MM.1S (cell line): Measurements from ENCODE around the gene C1orf94.

Experiments used
- DNase-seq: peaks from one replicate; pipeline ENCODE4 v3.0.0-alpha.2; 2015
- H2AFZ ChIP-seq: fragments of 300-600 bp; sonication (generic); 2 replicates; pipeline ENCODE4 v1.6.0; 2016; ENCODE audit warnings: antibody characterized with exemption, low read length
- H3F3A ChIP-seq: fragments of 300-600 bp; sonication (generic); 2 replicates; pipeline ENCODE4 v1.6.1; 2016; ENCODE audit warnings: mild to moderate bottlenecking, antibody characterized with exemption, low read length, moderate library complexity, mixed read lengths; ENCODE audit not compliant: insufficient read depth
- H3K27ac ChIP-seq: fragments of 300-600 bp; sonication (generic); 2 replicates; pipeline ENCODE4 v1.5.1; 2016; ENCODE audit warnings: mild to moderate bottlenecking, low read length
- H3K27me3 ChIP-seq: fragments of 300-600 bp; sonication (generic); replicated peaks from 2 replicates; pipeline ENCODE4 v1.6.0; 2016; ENCODE audit warnings: low read length; ENCODE audit not compliant: insufficient read depth
- H3K36me3 ChIP-seq: fragments of 300-600 bp; sonication (generic); replicated peaks from 2 replicates; pipeline ENCODE4 v1.6.1; 2016; ENCODE audit warnings: mild to moderate bottlenecking, low read length, mixed read lengths; ENCODE audit not compliant: insufficient read depth
- H3K4me1 ChIP-seq: fragments of 300-600 bp; sonication (generic); 2 replicates; pipeline ENCODE4 v1.6.1; 2016; ENCODE audit warnings: low read length, mixed read lengths
- H3K4me2 ChIP-seq: fragments of 300-600 bp; sonication (generic); 2 replicates; pipeline ENCODE4 v1.6.0; 2016; ENCODE audit warnings: low read depth, low read length
- H3K4me3 ChIP-seq: fragments of 300-600 bp; sonication (generic); 2 replicates; pipeline ENCODE4 v1.5.1; 2016; ENCODE audit warnings: low read length, mixed read lengths
- H3K79me2 ChIP-seq: fragments of 300-600 bp; sonication (generic); 2 replicates; pipeline ENCODE4 v1.6.1; 2016; ENCODE audit warnings: mixed run types, low read length, mixed read lengths
- H3K9ac ChIP-seq: fragments of 300-600 bp; sonication (generic); 2 replicates; pipeline ENCODE4 v1.6.1; 2016; ENCODE audit warnings: low read length, mixed read lengths
- H3K9me2 ChIP-seq: fragments of 300-600 bp; sonication (generic); replicated peaks from 2 replicates; pipeline ENCODE4 v1.6.1; 2016; ENCODE audit warnings: mild to moderate bottlenecking, low read length, mixed read lengths; ENCODE audit not compliant: insufficient read depth
- H3K9me3 ChIP-seq: fragments of 300-600 bp; sonication (generic); replicated peaks from 2 replicates; pipeline ENCODE4 v1.6.1; 2016; ENCODE audit warnings: mild to moderate bottlenecking, low read length, mixed read lengths; ENCODE audit not compliant: insufficient read depth
- H4K20me1 ChIP-seq: fragments of 300-600 bp; sonication (generic); 2 replicates; pipeline ENCODE4 v1.6.1; 2016; ENCODE audit warnings: mild to moderate bottlenecking, low read length, moderate library complexity, mixed read lengths; ENCODE audit not compliant: insufficient read depth
- EZH2 ChIP-seq: fragments of 300-600 bp; sonication (generic); optimal IDR thresholded peaks from 2 replicates; pipeline ENCODE3; 2017; ENCODE audit warnings: low read depth, mild to moderate bottlenecking, antibody characterized with exemption, low read length, mixed read lengths
- EZH2phosphoT487 ChIP-seq: fragments of 300-600 bp; sonication (generic); IDR thresholded peaks from 2 replicates; pipeline ENCODE4 v1.6.1; 2018; ENCODE audit warnings: antibody characterized with exemption, low read length
- TF ChIP-seq, protein P1 (sequence below): fragments of 300-600 bp; sonication (generic); IDR thresholded peaks from 2 replicates; pipeline ENCODE4 v1.5.1; 2016; ENCODE audit warnings: antibody characterized with exemption, low read length, mixed read lengths

The C1orf94 gene, protein sequence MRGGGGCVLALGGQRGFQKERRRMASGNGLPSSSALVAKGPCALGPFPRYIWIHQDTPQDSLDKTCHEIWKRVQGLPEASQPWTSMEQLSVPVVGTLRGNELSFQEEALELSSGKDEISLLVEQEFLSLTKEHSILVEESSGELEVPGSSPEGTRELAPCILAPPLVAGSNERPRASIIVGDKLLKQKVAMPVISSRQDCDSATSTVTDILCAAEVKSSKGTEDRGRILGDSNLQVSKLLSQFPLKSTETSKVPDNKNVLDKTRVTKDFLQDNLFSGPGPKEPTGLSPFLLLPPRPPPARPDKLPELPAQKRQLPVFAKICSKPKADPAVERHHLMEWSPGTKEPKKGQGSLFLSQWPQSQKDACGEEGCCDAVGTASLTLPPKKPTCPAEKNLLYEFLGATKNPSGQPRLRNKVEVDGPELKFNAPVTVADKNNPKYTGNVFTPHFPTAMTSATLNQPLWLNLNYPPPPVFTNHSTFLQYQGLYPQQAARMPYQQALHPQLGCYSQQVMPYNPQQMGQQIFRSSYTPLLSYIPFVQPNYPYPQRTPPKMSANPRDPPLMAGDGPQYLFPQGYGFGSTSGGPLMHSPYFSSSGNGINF

DNA sequence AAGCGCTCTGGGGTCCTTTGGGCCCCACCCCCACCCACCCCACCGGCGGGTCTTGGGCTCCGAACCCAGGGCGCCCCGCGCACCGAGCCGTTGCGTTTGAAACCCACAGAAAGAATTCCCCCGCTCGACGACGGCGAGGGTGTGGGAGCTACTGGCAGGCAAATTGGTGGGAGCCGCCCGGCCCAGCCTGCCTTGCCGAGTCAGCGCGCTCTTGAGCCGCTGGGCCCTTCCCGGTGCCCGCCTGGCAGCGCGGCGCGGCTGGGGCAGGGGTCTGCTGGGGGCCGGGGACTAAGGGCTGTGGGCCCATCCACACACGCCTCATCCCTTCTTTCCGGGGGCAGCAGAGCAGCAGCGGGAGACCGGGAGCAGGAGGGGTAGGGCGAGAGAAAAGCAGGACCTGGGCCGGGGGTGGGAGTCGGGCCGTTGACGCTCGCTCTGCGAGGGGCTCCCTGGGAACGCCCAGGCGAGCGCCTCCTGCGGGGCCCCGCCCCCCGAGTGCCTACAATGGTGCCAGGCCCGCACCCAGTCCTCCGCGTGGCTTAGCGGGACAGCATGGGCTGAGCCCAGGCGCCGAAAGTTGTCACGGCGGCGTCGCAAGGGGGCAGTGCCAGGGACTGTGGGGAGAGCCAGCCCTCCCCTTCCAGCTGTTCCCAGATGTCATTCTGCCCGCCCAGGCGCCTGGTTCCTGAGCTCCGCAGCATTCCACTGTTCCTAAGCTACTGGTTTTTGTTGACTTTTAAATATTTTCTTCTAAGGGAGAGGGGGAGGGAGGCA, at the start of gene C1orf94:
C1orf94 (plus strand) TSS at position 78 of the 774 bp plus-strand sequence. CDS start 883 bp downstream, outside the sequence.
- H3K4me1 ChIP-seq: no peaks in the 10 kb centered on the region
- H3F3A ChIP-seq: no peaks in the 10 kb centered on the region
- no peaks in the 10 kb centered on the region for H3K36me3 ChIP-seq
- TF ChIP-seq EZH2: no peak
- TF ChIP-seq, protein P1, sequence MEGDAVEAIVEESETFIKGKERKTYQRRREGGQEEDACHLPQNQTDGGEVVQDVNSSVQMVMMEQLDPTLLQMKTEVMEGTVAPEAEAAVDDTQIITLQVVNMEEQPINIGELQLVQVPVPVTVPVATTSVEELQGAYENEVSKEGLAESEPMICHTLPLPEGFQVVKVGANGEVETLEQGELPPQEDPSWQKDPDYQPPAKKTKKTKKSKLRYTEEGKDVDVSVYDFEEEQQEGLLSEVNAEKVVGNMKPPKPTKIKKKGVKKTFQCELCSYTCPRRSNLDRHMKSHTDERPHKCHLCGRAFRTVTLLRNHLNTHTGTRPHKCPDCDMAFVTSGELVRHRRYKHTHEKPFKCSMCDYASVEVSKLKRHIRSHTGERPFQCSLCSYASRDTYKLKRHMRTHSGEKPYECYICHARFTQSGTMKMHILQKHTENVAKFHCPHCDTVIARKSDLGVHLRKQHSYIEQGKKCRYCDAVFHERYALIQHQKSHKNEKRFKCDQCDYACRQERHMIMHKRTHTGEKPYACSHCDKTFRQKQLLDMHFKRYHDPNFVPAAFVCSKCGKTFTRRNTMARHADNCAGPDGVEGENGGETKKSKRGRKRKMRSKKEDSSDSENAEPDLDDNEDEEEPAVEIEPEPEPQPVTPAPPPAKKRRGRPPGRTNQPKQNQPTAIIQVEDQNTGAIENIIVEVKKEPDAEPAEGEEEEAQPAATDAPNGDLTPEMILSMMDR: no peak
- no peak for TF ChIP-seq EZH2phosphoT487
- no peaks in the 10 kb centered on the region for H3K79me2 ChIP-seq
- H3K4me3 ChIP-seq: no peak within 1 kb of the TSS
- no peak within 1 kb of the TSS for H3K27ac ChIP-seq
- H3K4me2 ChIP-seq: no peak within 1 kb of the TSS
- H4K20me1 ChIP-seq: no peaks in the 10 kb centered on the region
- H2AFZ ChIP-seq: no peak within 1 kb of the TSS
- no peak within 1 kb of the TSS for H3K9ac ChIP-seq
- H3K9me2 ChIP-seq: no peaks in the 10 kb centered on the region
- H3K27me3 ChIP-seq: peaks cover 57% of the 10 kb centered on the region
- H3K9me3 ChIP-seq: no peaks in the 10 kb centered on the region
- DNase-seq: no peak

DNA sequence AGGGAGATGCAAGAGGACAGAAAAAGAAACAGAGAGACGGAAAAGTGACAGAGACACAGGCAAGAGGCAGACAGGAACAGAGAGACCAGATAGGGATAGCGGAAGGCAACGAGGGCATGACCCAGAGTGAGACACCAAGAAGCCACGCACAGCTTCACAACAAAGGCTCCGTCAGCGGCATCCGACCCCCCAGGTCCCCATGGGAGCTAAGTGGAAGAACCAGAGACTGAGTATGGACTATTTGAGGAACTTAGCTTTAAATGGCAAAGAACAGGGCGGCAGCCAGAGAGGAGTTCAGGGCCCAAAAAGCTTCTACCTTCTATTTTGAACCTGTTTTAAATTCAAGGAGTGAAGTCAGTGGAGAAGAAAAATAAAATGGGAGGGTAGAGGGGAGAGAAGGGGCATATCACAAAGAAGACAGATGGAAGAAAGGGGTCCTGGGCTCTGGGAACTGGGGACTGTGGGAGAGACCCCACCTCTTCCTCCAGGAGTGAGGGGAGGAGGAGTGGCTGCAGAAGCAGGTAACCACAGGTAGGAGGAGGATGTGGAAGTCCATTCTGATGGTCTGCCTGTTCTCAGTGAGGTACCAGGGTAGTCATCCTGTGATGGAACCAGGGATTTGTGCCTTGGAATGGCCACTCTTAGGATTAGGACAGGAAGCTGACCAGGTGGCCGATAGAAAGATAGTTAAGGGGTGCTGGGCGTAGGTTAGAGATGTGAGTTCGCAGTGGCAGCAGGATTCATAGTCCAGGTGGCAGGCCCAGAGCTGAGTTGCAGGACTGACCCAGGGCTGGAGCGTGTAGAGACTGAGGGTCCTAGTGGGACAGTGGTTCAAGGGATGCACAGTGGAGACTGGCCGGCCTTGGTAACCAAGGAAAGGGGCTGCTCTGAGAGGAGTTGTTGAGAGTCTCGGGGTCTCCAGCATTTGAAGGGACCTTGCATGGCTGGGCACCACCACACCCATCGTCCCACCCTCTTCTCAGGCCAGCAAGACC, 49.4 kb upstream of the C1orf94 start:
- Histone ChIP-seq H3K27me3 (peaks cover 18% of the 10 kb centered on the region; the same call in 1 of the 2 replicates), H3K27ac (no peak overlapping the region), H3K4me1 (no peaks in the 10 kb centered on the region), H4K20me1 (no peaks in the 10 kb centered on the region), H3K36me3 (no peaks in the 10 kb centered on the region), H3K9me2 (no peaks in the 10 kb centered on the region), H2AFZ (no peak overlapping the region), H3K9ac (no peak overlapping the region), H3K9me3 (no peaks in the 10 kb centered on the region), H3K4me2 (no peak overlapping the region), H3F3A (no peaks in the 10 kb centered on the region), H3K4me3 (no peak overlapping the region), H3K79me2 (no peaks in the 10 kb centered on the region)
- DNase-seq: no peak
- TF ChIP-seq EZH2 (no peak), EZH2phosphoT487 (no peak)
- TF ChIP-seq, protein P1: no peak
